NCI-H187 treated with DMSO at 0.1 percent for 48 hours (cell line): ENCODE measurements around the gene AAGAB.

Source experiments
- DNase-seq: peaks from one replicate; lab custom pipeline; 2025; lab: John Stamatoyannopoulos, UW

The AAGAB gene

DNA sequence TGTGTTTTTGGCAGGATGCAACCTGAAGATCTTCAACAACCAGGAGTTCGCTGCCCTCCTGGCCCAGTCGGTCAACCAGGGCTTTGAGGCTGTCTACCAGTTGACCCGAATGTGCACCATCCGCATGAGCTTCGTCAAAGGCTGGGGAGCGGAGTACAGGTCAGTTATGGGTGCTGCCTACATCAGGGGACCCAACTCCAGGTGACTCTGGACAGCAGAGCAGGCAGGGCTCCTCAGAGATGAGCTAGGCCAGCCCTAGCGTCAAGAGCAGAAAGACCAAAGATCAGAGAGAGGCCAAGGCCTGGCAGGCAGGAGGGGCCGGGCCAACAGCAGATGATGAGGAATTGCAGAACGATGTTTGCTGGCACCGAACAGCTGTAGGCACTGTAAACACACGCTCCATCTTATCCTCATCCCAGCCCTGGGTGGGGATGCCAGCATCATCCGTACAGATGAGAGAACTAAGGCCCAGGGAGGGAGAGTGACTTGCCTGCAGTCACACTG is 67.1 kb downstream of the AAGAB start:
- DNase-seq = no peak

DNA sequence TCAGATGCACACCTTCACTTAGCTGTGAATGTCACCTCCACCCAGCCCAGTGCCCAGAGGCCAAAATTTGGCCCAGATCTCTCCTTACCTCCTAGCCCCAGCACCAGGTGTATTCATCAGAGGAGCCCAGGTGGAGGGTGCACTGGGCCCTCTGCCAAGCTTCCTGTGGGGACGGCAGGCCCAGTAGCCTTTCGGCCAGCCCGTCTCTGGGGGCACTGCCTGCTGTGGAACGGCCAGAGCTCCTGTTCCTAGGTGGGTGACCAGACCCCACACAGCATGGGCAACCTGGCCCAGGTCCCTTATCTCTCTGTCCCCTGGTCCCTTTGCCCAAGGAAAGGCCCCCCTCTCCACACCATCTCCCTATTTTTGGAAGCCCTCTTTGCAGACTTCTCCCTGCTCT is 67.8 kb downstream of the AAGAB start:
- no peak for DNase-seq

DNA sequence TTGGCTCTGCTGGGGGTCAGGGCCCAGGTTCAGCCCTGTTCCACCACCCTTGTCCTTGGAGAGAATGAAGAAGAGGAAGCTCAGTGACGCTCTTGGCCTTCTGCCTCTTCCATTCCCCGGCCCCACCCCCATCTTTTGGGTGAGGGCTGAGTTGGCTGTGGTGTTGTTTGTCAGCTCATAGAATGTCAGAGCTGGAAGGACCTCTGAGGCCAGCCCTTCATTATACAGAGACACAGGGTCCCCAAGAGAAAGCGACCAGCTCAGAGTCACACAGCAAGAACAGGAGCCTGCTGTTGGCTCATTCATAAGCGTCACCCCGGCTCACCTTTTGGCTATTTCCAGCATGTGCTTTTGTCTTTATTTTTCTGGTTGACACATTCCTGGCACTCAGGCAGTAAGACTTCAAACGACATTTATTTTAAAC is 68.2 kb downstream of the AAGAB start:
- DNase-seq = no peak

DNA sequence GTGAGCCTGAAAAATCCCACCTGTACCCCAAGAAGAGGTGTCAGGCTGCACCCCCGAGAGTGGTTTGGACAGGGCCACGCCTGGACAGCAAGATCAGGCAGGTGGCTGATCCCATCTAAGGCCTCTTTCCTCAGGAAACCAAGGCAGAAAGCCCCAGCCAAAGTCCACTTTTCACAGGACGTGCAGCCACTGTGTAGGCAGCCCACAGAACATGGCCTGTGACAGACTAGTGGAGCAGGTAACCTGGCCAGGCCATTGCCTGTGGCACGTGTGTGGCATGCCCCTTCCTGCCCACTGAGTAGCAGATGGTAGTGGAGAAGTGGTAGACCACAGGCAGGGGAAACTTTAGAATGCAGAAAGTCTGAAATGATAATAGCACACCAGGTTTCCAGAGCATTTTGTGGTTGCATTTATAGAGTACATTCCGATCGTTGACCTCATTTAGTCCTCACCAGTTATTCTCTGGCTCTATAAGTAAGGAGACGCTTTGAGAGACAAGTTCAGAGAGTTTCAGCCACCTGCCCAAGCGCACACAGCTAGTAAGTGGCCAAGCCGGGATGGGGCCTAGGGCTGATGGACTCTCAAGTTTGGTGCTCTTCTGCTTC is 68.7 kb downstream of the AAGAB start:
- no peak for DNase-seq

DNA sequence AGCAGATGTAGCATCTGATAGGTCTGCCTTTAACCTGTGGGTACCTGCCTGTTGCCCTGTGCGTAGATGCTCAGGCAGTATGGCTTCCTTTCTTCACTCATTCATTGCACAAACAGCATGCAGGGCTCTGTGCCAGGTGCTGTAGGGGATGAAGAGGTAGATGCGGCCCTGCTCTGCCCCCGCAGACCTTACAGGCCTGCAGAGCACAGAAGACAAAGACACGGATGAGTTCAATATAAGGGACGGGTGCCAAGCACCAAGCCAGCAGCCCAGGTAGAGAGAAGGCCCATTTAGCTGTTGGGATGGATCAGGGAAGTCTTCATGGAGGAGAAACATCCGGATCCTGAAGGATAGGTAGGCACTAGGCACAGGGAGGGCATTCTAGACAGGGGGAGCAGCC is 69.4 kb downstream of the AAGAB start:
- no peak for DNase-seq

DNA sequence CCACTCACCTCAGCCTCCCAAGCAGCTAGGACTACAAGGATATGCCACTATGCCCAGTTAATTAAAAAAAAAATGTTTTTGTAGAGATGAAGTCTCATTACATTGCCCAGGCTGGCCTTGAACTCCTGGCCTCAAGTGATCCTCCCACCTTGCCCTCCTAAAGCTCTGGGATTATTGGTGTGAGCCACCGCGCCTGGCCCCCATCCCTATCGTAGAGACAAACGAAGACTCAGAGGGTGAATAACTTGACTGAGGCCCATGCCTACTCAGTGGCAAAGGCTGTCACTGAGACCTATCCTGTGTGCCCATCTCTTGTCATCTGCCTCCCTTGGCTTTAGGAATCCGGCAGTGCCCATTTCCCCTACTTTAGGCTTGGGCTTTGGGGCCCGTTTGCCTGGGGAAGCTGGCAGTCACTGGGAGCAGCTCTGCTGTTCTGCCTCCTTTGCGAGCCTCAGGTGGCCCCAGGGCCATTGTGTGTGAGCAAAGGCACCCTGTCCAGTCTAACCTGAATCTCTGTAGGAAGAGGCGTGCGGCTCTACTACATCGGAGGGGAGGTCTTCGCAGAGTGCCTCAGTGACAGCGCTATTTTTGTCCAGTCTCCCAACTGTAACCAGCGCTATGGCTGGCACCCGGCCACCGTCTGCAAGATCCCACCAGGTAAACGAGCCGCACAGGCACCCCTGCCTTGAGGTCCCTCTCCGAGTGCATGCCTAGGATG is 70.1 kb downstream of the AAGAB start:
- DNase-seq = no peak

DNA sequence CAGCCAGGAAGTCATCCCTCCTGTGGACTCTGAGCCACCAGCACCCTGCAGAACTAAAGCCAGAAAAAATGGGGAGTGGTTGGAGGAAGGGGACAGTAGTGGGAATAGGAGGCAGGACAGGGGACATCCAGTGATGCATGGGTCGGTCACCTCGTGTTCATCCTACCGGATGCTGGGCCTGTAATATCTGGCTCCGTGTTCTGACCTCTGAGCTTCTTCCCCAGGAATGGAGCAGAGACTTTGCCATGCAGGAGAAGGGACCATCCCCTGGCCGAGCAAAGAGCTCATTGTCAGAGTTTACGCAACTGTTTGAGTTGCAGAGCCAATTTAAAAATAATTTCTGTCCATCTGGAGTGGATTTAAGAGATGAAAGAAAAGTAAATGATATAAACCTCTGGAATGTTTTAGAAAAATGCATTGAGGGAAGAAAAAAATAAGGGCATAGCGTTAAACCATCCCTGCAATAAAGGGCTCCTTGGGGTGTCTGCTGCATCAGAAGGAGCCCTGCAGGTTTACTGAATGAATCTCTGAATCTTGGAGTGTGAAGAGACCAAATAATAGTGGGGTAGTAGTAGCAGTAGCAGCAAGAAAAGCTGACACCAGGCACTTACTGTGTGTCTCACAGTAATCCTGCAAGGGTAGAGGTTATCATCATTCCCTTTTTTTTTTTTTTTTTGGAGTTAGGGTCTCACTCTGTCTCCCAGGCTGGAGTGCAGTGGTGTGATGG is 70.9 kb downstream of the AAGAB start:
- DNase-seq = no peak

DNA sequence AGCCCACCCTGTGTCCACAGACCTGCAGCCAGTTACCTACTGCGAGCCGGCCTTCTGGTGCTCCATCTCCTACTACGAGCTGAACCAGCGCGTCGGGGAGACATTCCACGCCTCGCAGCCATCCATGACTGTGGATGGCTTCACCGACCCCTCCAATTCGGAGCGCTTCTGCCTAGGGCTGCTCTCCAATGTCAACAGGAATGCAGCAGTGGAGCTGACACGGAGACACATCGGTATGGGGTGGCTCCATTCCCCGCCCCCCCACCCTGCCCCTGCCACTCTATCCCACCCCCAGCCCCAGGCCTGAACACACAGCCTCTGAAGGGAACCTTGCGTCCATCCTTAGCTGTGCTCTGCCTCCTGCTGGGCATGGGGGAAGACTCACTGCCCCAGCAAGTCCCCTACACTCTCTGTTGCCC is 73.2 kb downstream of the AAGAB start:
- no peak for DNase-seq

DNA sequence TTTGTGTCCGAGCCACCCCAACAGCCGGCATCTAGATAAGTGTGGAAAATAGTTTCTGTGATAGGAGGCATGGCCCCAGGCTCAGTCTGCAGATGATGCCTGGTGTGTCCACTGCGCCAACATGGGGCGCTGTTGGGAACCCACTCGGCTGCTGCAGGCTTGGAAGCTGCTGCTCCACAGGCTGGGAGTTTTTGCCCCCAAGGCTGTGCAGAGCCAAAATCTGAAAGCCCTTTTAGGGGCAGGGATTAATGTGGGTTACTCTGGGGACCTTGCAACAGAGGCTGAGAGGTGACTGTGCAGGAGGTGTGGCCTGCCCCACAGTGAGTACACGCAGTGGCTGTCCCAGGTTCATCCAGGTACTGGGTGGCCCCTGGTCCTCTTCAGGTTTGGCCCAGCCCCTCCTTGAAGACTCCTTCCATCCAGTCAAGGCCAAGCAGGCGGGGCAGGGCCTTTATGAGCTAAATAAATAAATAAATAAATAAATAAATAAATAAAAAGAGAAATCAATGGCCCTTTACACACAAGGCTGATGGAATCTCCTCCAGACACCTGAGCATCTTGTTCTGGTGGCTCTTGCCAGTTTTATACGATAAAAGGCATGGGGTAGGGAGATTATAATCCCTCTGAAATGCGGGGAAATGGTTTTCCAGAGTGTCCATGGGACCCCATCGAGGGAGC is 73.8 kb downstream of the AAGAB start:
- DNase-seq = no peak

DNA sequence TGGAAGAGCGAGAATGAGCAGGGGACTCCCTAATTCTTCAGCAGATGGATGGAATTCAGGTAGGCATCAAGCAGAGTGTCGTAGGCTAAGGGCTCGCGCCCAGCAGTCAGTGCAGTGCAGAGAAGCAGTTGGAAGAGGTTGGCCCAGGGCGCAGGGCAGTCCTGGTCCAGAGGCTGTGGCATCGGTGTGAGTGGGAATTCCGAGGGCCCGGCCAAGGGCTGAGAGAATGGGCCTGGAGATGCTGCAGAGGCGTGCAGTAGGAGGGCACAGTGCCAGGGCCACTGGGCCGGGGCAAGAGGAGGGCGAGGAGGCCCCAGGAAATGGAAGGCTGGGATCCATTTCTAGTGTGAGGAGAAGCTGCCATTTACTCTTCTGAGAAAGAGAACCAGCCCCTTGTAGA is 74.4 kb downstream of the AAGAB start:
- no peak for DNase-seq

DNA sequence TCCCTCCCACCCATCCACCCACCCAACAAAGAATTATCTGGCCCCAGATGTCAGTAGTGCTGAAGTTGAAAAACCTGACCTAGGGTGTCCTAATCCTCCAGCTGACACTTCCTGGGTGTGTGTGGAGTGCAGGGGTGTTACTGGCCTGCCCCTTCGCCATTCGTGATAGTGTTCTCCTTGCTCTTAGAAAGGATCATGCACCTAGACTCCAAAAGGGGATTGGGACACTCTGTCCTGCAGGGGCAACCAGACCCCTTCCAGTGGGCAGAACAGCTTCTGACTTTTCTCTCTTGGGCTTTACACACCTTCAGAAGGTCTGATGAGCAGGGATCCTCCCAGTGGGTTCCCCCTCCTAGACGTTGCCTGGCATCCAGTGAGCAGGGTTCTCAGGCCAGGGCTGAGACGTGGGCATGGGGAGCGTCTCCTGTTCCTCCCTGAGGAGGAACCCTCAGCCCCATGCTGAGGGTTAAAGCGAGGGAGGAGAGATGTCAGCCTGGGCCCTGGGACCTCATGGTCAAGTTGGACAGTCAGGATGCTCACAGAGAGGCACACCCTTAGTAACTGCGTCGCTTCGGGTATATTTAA is 75.0 kb downstream of the AAGAB start:
- DNase-seq = no peak

DNA sequence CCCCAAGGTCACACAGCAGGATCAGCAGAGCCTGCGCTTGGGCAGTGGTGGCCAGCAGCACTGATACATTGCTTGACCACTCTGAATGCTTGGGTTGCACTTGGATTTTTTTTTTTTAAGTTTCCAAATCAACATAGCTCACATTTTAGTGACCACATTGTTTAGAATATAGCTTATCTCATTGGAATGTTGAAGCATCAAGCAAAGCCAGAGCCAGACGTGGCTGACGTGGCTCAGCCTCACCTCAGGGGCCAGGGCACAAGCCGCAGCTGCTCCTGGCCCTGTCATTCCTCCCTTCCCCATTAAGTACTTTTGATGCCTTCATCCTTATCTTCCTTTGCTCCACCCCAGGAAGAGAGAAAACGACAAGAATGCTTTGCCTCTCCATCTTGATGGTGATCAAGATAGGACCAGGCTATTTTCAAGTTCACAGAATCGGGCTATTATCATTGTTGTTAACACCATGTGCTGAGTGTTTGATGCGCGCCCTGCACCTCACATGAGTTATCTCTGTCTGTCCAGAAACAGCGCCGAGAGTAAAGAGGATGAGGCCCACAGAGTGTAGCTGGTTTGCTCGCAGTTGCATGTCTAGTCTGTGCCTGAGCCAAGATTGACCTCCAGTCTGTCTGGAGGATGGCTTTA is 75.8 kb downstream of the AAGAB start:
- no peak for DNase-seq

DNA sequence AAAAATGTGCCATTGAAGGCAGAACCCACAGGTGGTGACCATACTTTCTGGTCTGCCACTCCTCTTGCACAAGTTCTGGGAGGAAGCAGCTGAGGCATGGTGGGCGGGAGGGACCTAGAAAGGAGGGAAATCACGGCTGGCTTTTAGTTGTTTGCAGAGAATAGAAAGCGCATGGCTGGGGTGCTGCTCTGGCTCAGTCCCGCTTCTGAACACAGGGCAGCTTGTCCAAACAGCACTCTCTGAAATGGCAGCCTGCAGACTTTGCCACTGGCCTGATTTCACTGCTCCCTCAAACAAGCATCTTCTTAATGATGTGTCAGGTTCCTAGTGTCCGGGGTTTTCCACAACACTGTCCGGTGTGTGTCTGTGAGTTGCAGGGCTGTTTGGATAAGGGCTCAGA is 76.7 kb downstream of the AAGAB start:
- no peak for DNase-seq

DNA sequence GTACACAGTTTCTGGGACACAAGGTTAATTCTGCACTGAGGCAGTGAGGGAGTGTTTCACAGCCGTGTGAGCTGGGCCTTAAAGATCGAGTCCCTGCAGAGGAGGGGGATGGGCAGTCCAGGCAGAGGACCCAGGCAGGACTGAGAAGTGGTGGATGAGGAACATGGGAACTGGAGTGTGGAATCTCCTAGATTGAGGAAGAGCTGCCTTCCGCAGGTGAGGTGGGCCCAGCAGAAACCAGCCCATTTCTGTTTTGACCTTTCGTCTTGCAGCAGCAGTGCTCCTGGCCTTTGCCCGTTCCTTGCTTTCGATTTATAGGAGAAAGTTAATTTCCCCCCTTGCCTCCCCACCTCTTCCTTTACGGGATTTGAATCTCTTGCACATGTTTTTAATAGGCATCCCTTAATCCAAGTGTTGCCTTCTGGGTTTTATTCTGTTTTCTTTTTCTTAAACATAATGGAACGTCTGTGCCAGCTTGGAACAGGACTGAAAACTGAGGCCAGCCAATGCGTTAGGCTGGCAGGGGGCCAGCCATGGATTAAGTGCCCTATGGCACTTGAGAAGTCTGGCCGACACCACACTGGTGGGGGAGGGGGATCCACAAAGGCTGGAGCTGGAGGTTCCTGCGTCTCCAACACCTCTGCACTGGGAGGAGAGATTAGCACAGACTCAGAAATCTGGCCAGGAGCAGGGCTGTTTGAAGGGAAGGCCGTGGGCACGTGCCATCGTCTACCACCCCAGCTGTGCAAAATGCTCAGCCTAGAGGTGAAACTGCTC is 78.1 kb downstream of the AAGAB start:
- DNase-seq = no peak

DNA sequence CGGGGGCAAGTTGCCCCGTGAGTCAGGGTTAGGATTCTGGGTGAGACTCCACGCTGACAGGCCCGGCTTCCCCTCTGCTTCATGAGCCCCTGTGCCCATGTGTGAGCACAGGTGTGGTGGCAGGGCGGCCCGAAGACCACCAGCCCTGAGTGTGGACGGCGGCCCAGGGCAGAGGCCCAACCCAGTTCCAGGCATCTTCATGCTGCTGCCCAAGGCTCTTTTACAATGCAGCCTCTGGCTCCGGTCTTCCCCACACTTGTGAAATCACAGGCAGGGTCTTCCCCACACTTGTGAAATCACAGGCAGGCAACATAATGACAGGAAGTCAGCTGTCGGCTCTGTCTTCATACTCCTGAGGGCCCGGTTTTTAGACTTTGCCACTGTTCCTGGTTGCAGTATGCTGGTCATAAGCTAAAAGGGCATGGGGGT is 78.8 kb downstream of the AAGAB start:
- no peak for DNase-seq

DNA sequence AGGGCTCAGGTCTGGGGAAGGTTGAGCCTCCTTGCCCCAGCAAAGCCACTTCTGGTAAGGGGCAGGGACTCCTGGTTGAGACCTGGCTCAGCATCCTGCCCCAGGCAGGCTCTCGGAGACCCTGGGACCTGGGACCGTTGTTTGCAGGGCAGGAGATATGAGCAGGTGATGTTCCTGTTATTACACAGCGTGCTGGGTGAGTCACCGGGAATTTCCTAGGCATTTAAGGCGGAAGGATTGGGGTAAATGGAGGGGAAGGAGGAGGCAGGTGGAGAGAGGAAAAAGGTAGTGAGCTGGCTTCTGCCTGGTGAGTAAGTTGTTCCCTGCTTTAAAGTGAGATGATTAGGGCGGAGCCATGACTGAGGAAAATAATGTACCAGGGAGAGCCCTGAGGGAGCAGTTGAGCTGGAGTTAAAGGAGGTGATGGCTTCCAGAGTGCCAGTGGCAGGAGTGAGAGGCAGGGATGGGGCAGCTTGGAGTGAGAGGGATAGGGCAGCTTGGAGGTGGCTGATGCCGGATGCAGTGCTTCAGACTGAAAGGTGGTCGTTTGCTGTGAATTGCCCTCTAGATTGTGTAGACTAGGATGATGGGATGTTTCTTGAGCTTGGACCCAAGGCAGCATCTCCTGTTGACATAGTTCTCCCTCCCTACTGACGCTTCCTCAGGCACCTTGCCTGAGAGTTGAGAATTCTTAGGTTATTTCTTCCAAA is 79.4 kb downstream of the AAGAB start:
- DNase-seq = no peak

DNA sequence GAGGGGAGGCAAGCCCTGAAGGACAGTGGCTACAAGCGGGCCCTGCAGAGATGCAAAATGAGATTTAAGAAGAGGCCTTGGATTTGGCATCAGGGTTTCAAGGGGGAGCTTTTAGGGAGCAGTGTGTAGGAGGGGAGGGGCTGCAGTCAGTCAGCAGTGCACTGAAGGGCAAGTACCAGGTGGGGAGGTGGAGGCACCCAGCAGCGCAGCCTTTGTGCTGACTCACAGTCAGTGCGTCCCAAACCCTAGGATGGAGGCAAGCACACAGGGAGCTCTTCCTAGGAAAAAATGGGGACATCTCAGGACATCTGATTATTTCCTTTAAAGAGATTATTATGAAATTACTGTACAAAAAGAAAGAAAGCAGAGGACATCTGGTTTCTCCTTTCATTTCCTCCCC is 80.0 kb downstream of the AAGAB start:
- no peak for DNase-seq

DNA sequence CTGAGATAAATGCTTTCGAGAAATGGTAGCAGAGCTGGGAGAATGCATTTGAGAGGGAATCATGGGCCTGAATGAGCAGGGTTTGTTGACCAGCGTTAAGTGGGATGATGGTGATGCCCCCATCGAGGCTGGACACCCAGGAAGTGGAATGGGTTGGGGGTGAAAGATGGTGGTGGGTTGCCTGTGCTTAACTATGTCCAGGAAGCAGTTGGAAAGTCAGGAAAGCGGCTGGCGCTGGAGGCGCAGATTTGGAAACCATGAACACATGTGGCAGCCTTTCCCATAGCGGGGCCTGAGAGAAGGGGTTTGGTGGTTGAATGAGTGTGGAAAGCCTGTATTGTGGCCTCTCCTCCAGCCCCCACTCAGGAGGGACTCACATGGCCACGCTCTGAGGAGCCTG is 80.7 kb downstream of the AAGAB start:
- DNase-seq = no peak

DNA sequence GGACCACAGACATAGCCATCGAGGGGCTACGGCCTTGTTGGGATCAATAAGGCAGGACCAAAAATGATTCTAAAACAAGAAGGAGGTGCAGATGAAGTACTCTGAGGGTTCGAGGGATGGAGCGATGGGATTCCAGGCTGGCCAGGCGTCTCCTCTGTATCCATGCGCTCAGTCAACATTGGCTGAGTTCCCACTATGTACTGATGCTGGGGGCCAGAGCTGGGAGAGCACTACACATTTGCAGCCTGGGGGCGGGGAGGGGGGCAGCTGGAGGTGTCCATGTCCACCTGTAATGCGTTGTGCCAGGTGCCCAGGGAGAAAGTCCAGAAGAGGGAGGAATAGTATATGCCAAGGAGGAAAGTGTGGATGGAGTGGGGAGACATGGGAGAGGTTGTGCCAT is 81.5 kb downstream of the AAGAB start:
- no peak for DNase-seq

DNA sequence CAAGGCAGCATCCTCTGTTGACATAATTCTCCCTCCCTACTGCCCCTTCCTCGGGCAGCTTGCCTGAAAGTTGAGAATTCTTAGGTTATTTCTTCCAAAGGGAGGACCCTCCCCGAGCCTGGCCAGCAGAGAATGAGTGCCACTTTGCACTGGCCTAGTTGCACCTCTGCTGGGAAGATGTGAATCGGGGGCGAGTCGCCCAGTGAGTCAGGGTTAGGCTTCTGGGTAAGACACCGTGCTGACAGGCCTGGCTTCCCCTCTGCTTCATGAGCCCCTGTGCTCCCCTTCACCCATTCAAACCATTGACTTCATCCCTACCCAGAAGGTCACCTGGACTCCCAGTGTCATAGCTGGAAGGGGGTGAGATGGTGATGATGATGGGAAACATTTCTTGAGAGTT is 82.3 kb downstream of the AAGAB start:
- no peak for DNase-seq
